Tibial artery (tissue), 4 donors: ENCODE results near the gene PTGER4.
"Not testable (repeated sequence)": the region's sequence is repeated elsewhere in the genome, so short reads cannot be mapped to it uniquely, and the experiment has no call there.

Source experiments
- DNase-seq, 2 donors: peaks; one replicate each; pipeline ENCODE4 v3.0.0-alpha.2; 2019
- H3K27ac ChIP-seq, 2 donors: fragments of 200-600 bp; sonication (generic) in 1 of 2; 1 replicate in 1 of 2; 2 replicates in 1 of 2; pipeline ENCODE4 v1.5.1; 2018 to 2019; ENCODE audit warnings: mild to moderate bottlenecking in 1 of 2
- H3K27me3 ChIP-seq, 2 donors: fragments of 200-600 bp; sonication (generic) in 1 of 2; one replicate each; pipeline versions ENCODE4 v1.5.1 to v1.6.0; 2016 to 2019
- H3K36me3 ChIP-seq, 3 donors: fragments of 200-600 bp; sonication (generic) in 2 of 3; one replicate each; pipeline ENCODE4 v1.5.1; 2016 to 2019; ENCODE audit warnings: mild to moderate bottlenecking in 2 of 3
- H3K4me1 ChIP-seq, 4 donors: fragments of 200-600 bp; sonication (generic) in 2 of 4; 1 replicate in 3 of 4; 2 replicates in 1 of 4; pipeline ENCODE4 v1.5.1; 2016 to 2019
- H3K4me3 ChIP-seq, 2 donors: fragments of 200-600 bp; sonication (generic) in 1 of 2; 1 replicate in 1 of 2; 2 replicates in 1 of 2; pipeline ENCODE4 v1.5.1; 2018 to 2019; ENCODE audit warnings: mild to moderate bottlenecking in 2 of 2
- H3K9me3 ChIP-seq, 3 donors: fragments of 200-600 bp; sonication (generic) in 1 of 3; one replicate each; pipeline ENCODE4 v1.5.1; 2016 to 2019
- CTCF ChIP-seq, 2 experiments: fragments of 200-600 bp in 1 of 2; fragments of 450-650 bp in 1 of 2; IDR thresholded peaks; one replicate each; pipeline ENCODE4 v1.5.1; 2017 to 2019; ENCODE audit warnings: antibody characterized with exemption in 2 of 2, mild to moderate bottlenecking in 1 of 2, moderate library complexity in 1 of 2
- intact Hi-C: fragments of 100-400 bp; cut with DNase I; formaldehyde crosslinking; loops from one replicate; pipeline ENCODE4 v1.15.0; 2023; ENCODE audit warnings: low total_unique reads

Gene PTGER4

GRCh38 chr5:40716590-40716989, 36.9 kb downstream of the PTGER4 start:
- intact Hi-C loops = no loop called here
- peaks cover 0 to 16% (median 11%) of the 10 kb centered on the region in 3 donors for H3K36me3 ChIP-seq
- peaks cover 0 to 12% (median 2%) of the 10 kb centered on the region in 4 donors for H3K4me1 ChIP-seq
- no peak overlapping the region for H3K27ac ChIP-seq
- TF ChIP-seq CTCF (IDR thresholded peaks at IDR 0.05) = no peak
- H3K27me3 ChIP-seq = no peaks in the 10 kb centered on the region
- no peaks in the 10 kb centered on the region for H3K9me3 ChIP-seq
- DNase-seq = no peak
- no peak overlapping the region for H3K4me3 ChIP-seq

GRCh38 chr5:40717281-40717680, 37.6 kb downstream of the PTGER4 start:
- H3K27ac ChIP-seq = no peak overlapping the region
- H3K27me3 ChIP-seq = no peaks in the 10 kb centered on the region
- no peak overlapping the region for H3K4me3 ChIP-seq
- H3K9me3 ChIP-seq = peaks cover 0 to 5% (median 0%) of the 10 kb centered on the region in 3 donors
- peaks cover 0 to 10% (median 2%) of the 10 kb centered on the region in 4 donors for H3K4me1 ChIP-seq
- intact Hi-C loops = no loop called here
- no peak for TF ChIP-seq CTCF (IDR thresholded peaks at IDR 0.05)
- no peak for DNase-seq
- peaks cover 5 to 23% (median 16%) of the 10 kb centered on the region in 3 donors for H3K36me3 ChIP-seq

GRCh38 chr5:40720069-40720468, 40.4 kb downstream of the PTGER4 start:
- H3K36me3 ChIP-seq = peaks cover 16 to 39% (median 31%) of the 10 kb centered on the region in 3 donors
- no peak overlapping the region for H3K27ac ChIP-seq
- H3K4me1 ChIP-seq = peaks cover 0 to 9% (median 2%) of the 10 kb centered on the region in 4 donors
- no peaks in the 10 kb centered on the region for H3K27me3 ChIP-seq
- DNase-seq = no peak
- H3K4me3 ChIP-seq = no peak overlapping the region
- intact Hi-C loops = no loop called here
- TF ChIP-seq CTCF (IDR thresholded peaks at IDR 0.05) = no peak
- peaks cover 0 to 9% (median 0%) of the 10 kb centered on the region in 3 donors for H3K9me3 ChIP-seq

- H3K9me3 ChIP-seq, intact Hi-C loops, H3K4me3 ChIP-seq, H3K27ac ChIP-seq, H3K27me3 ChIP-seq, H3K4me1 ChIP-seq, DNase-seq: not testable (repeated sequence)
- H3K36me3 ChIP-seq = peaks cover 31 to 43% (median 35%) of the 10 kb centered on the region in 3 donors
These were observed 42.8 kb downstream of the PTGER4 start for GRCh38 chr5:40722497-40722911.

GRCh38 chr5:40733434-40733833, 53.7 kb downstream of the PTGER4 start:
- no peak overlapping the region for H3K27ac ChIP-seq
- no peak for TF ChIP-seq CTCF (IDR thresholded peaks at IDR 0.05)
- H3K27me3 ChIP-seq = no peaks in the 10 kb centered on the region
- peaks cover 0 to 26% (median 2%) of the 10 kb centered on the region in 4 donors for H3K4me1 ChIP-seq
- no peak for DNase-seq
- no peaks in the 10 kb centered on the region for H3K36me3 ChIP-seq
- intact Hi-C loops = no loop called here
- no peaks in the 10 kb centered on the region for H3K9me3 ChIP-seq
- H3K4me3 ChIP-seq = no peak overlapping the region

- Histone ChIP-seq H3K27me3 (no peaks in the 10 kb centered on the region), H3K4me3 (no peak overlapping the region), H3K36me3 (no peaks in the 10 kb centered on the region), H3K27ac (no peak overlapping the region), H3K9me3 (no peaks in the 10 kb centered on the region), H3K4me1 (peaks cover 0 to 26% (median 2%) of the 10 kb centered on the region in 4 donors)
- intact Hi-C loops = no loop called here
- DNase-seq = no peak
- no peak for TF ChIP-seq CTCF (IDR thresholded peaks at IDR 0.05)
These were observed 54.3 kb downstream of the PTGER4 start for GRCh38 chr5:40733879-40734563.
